ENCODE data around the gene TMC4.

TMC4 gene

GRCh38 chr19:54160854-54161253 lies 12.1 kb downstream of the TMC4 start:
- Histone ChIP-seq H3K36me3 (ENCODE audit: control insufficient read depth, insufficient read depth, low read length) (peaks cover 14% of the 10 kb centered on the region), H3K27me3 (replicated peaks; ENCODE audit: control insufficient read depth, insufficient read depth, low read length) (no peaks in the 10 kb centered on the region), H3K4me3 (replicated peaks; ENCODE audit: low read depth, low read length) (peak overlapping the region; percentile 78)
- TF ChIP-seq CTCF (IDR thresholded peaks at IDR 0.05; ENCODE audit: insufficient read depth, low read length, poor library complexity, severe bottlenecking) = no peak
- no peak for DNase-seq (ENCODE audit: extremely low read depth, insufficient read length)

GRCh38 chr19:54160182-54160811 lies 12.7 kb downstream of the TMC4 start:
- no peak for DNase-seq (ENCODE audit: extremely low read depth, insufficient read length)
- Histone ChIP-seq H3K4me3 (replicated peaks; ENCODE audit: low read depth, low read length) (peak overlapping the region; percentile 78), H3K27me3 (replicated peaks; ENCODE audit: control insufficient read depth, insufficient read depth, low read length) (no peaks in the 10 kb centered on the region), H3K36me3 (ENCODE audit: control insufficient read depth, insufficient read depth, low read length) (peaks cover 16% of the 10 kb centered on the region)
- TF ChIP-seq CTCF (IDR thresholded peaks at IDR 0.05; ENCODE audit: insufficient read depth, low read length, poor library complexity, severe bottlenecking) = no peak

GRCh38 chr19:54159352-54160181 lies 13.4 kb downstream of the TMC4 start, which contains the start of gene LENG1:
TSS of gene LENG1 (minus strand) at chr19:54159721. CDS start at chr19:54159695, 26 bp downstream.
- H3K4me3 ChIP-seq (replicated peaks; ENCODE audit: low read depth, low read length) = peak within 1 kb of the TSS; percentile 91
- peak; percentile 95 for DNase-seq (ENCODE audit: extremely low read depth, insufficient read length)
- TF ChIP-seq CTCF (IDR thresholded peaks at IDR 0.05; ENCODE audit: insufficient read depth, low read length, poor library complexity, severe bottlenecking) = no peak
- no peaks in the 10 kb centered on the region for H3K27me3 ChIP-seq (replicated peaks; ENCODE audit: control insufficient read depth, insufficient read depth, low read length)
- H3K36me3 ChIP-seq (ENCODE audit: control insufficient read depth, insufficient read depth, low read length) = peaks cover 23% of the 10 kb centered on the region

DNA sequence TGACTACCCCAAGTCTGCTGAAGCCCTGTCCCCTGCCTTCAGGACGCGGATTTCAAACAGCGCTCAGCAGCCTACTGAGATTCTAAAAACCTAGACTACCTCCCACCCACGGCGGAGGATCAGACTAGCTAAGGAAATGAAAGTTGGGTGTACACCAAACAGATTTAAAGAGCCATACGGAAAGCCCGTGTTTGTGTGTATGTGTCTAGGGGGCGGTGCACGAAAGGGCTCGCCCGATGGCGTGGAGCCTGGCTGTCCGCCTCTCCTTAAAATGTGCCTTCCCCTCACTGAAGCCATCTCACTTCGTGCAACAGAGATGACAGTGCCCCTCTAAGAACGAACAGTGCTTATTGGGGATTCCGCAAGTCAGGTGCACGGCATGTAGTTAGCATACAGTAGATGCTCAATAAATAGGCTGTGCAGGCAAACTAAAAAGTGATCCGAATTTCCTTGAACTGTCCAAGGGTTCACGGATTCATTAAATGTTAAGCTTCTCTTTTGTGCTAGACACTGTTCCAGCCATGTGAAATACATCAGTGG lies 14.1 kb downstream of the TMC4 start:
- Histone ChIP-seq H3K27me3 (replicated peaks; ENCODE audit: control insufficient read depth, insufficient read depth, low read length) (no peaks in the 10 kb centered on the region), H3K36me3 (ENCODE audit: control insufficient read depth, insufficient read depth, low read length) (peaks cover 27% of the 10 kb centered on the region), H3K4me3 (replicated peaks; ENCODE audit: low read depth, low read length) (peak overlapping the region; percentile 91)
- TF ChIP-seq CTCF (IDR thresholded peaks at IDR 0.05; ENCODE audit: insufficient read depth, low read length, poor library complexity, severe bottlenecking) = no peak
- no peak for DNase-seq (ENCODE audit: extremely low read depth, insufficient read length)

DNA sequence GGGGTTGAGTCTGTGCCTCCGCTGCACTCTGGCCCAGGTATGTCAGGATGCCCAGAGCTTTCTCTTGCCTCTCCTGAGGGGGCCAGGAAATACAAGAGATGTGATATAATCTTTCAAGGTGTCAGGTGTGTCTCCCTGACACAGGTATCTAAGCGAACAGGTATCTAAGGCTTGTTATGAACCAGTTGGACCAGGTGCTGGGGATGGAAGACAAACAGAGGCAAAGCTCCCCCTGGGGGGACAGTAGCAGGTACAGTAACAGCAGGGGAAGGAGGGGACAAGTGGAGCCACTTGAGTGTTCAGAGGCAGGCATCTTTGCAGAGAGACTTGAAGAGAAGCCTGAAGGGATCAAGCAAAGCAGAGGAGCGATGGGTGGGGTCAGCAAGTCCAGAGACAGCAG lies 16.0 kb downstream of the TMC4 start:
- TF ChIP-seq CTCF (IDR thresholded peaks at IDR 0.05; ENCODE audit: insufficient read depth, low read length, poor library complexity, severe bottlenecking) = no peak
- H3K36me3 ChIP-seq (ENCODE audit: control insufficient read depth, insufficient read depth, low read length) = peaks cover 39% of the 10 kb centered on the region
- DNase-seq (ENCODE audit: extremely low read depth, insufficient read length) = no peak
- H3K4me3 ChIP-seq (replicated peaks; ENCODE audit: low read depth, low read length) = no peak overlapping the region
- no peaks in the 10 kb centered on the region for H3K27me3 ChIP-seq (replicated peaks; ENCODE audit: control insufficient read depth, insufficient read depth, low read length)
